ENCODE results near the gene GAN.

DNA sequence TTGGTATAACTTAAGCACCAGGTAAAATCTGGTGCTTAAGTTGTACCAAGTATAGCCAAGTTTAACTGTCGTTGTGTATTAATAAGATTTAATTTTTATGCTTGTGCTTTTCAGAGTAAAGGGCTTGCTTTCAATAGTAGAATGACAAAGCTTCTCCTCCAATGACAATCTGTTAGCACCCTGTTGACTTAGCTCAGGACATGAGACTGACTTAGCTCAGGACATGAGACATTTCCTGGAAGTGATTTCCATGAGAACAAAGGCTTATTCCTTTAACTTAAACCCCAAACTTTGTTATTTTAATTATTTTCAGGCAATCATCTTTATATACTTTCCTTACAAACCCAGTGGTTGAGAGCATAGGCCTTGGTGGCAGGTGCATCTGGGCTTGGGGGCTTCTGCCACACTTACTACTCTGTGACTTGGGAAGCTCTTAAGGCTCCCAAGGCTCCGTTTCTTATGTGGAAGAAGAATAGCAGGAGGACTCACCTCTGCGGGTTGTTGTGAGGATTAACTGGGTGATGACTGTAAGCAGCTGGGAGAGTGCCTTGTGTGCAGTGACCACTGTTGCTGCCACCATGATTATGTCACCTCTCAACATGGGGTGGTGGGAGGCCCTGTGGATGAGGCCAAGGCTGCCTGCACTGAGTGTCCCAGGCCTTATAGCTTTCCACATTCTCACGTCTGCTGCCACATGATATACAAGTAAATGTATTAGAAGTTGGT is 70.4 kb downstream of the GAN start:
- TF ChIP-seq, protein P1, sequence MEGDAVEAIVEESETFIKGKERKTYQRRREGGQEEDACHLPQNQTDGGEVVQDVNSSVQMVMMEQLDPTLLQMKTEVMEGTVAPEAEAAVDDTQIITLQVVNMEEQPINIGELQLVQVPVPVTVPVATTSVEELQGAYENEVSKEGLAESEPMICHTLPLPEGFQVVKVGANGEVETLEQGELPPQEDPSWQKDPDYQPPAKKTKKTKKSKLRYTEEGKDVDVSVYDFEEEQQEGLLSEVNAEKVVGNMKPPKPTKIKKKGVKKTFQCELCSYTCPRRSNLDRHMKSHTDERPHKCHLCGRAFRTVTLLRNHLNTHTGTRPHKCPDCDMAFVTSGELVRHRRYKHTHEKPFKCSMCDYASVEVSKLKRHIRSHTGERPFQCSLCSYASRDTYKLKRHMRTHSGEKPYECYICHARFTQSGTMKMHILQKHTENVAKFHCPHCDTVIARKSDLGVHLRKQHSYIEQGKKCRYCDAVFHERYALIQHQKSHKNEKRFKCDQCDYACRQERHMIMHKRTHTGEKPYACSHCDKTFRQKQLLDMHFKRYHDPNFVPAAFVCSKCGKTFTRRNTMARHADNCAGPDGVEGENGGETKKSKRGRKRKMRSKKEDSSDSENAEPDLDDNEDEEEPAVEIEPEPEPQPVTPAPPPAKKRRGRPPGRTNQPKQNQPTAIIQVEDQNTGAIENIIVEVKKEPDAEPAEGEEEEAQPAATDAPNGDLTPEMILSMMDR (IDR thresholded peaks at IDR 0.05; ENCODE audit: insufficient read depth, low read depth, low read length): no peak
- TF ChIP-seq EZH2 (IDR thresholded peaks at IDR 0.05; ENCODE audit: insufficient read depth, low read length): no peak

Data from astrocyte (in vitro differentiated cells and primary cell).